ENCODE results near the gene ARFGAP2. TPM values are rescaled to one million over a fixed set of nuclear protein-coding genes. Genes with fewer than 3 reads are reported as not detected.

ARFGAP2 gene
- polyA plus RNA-seq, 3 donors from 2014 or later = 103 to 137 (median 121) TPM

GRCh38 chr11:47157805-47158204 is 18.9 kb downstream of the ARFGAP2 start:
- H3K27me3 Mint-ChIP-seq (ENCODE audit: low read depth in 3 of 3) = peaks cover 0 to 6% (median 0%) of the 10 kb centered on the region in 3 donors
- peak overlapping the region in 1 of 6 donors; percentile 19 for H3K27ac Mint-ChIP-seq
- H3K9me3 Mint-ChIP-seq = no peaks in the 10 kb centered on the region
- DNase-seq = no peak
- peaks cover 0 to 4% (median 0%) of the 10 kb centered on the region in 3 donors for H3K36me3 Mint-ChIP-seq
- H3K4me1 Mint-ChIP-seq = peaks cover 27 to 32% of the 10 kb centered on the region in 2 donors
- H3K4me3 Mint-ChIP-seq = no peak overlapping the region

GRCh38 chr11:47156951-47157350 is 19.7 kb downstream of the ARFGAP2 start:
- Mint-ChIP-seq H3K27ac (no peak overlapping the region), H3K36me3 (peaks cover 0 to 4% (median 0%) of the 10 kb centered on the region in 3 donors), H3K9me3 (no peaks in the 10 kb centered on the region), H3K4me1 (peaks cover 27 to 32% of the 10 kb centered on the region in 2 donors), H3K4me3 (no peak overlapping the region), H3K27me3 (ENCODE audit: low read depth in 3 of 3) (peaks cover 0 to 5% (median 0%) of the 10 kb centered on the region in 3 donors)
- DNase-seq = no peak

- no peaks in the 10 kb centered on the region for H3K9me3 Mint-ChIP-seq
- H3K27ac Mint-ChIP-seq = no peak overlapping the region
- peaks cover 0 to 4% (median 0%) of the 10 kb centered on the region in 3 donors for H3K36me3 Mint-ChIP-seq
- DNase-seq = no peak
- peaks cover 27 to 31% of the 10 kb centered on the region in 2 donors for H3K4me1 Mint-ChIP-seq
- H3K4me3 Mint-ChIP-seq = no peak overlapping the region
- peaks cover 0 to 2% (median 0%) of the 10 kb centered on the region in 3 donors for H3K27me3 Mint-ChIP-seq (ENCODE audit: low read depth in 3 of 3)
Observed at GRCh38 chr11:47156333-47156732, 20.3 kb downstream of the ARFGAP2 start.

- Mint-ChIP-seq H3K36me3 (peaks cover 0 to 4% (median 0%) of the 10 kb centered on the region in 3 donors), H3K9me3 (no peaks in the 10 kb centered on the region), H3K4me1 (peaks cover 27 to 29% of the 10 kb centered on the region in 2 donors), H3K27ac (peak overlapping the region in 3 of 6 donors; percentile 76 to 82 (median 77)), H3K4me3 (peak overlapping the region in 2 of 5 donors; percentile 68 to 79), H3K27me3 (ENCODE audit: low read depth in 3 of 3) (peaks cover 0 to 2% (median 0%) of the 10 kb centered on the region in 3 donors)
- DNase-seq = no peak
Observed at GRCh38 chr11:47155879-47156278, 20.8 kb downstream of the ARFGAP2 start.

GRCh38 chr11:47154616-47155570 is 21.8 kb downstream of the ARFGAP2 start:
- H3K27ac Mint-ChIP-seq = peak overlapping the region; percentile 76 to 94 (median 78)
- peaks cover 0 to 2% (median 0%) of the 10 kb centered on the region in 3 donors for H3K27me3 Mint-ChIP-seq (ENCODE audit: low read depth in 3 of 3)
- peak overlapping the region; percentile 64 to 81 (median 76) for H3K4me3 Mint-ChIP-seq
- peak; percentile 29 to 43 (median 42) for DNase-seq
- H3K9me3 Mint-ChIP-seq = no peaks in the 10 kb centered on the region
- H3K4me1 Mint-ChIP-seq = peaks cover 27 to 28% of the 10 kb centered on the region in 2 donors
- H3K36me3 Mint-ChIP-seq = peaks cover 0 to 4% (median 0%) of the 10 kb centered on the region in 3 donors

GRCh38 chr11:47152953-47153950 is 23.4 kb downstream of the ARFGAP2 start:
- Mint-ChIP-seq H3K9me3 (no peaks in the 10 kb centered on the region), H3K4me3 (peak overlapping the region in 2 of 5 donors; percentile 36 to 39), H3K4me1 (peaks cover 27 to 28% of the 10 kb centered on the region in 2 donors), H3K27ac (peak overlapping the region in 4 of 6 donors; percentile 5 to 79 (median 46)), H3K27me3 (ENCODE audit: low read depth in 3 of 3) (peaks cover 0 to 2% (median 0%) of the 10 kb centered on the region in 3 donors), H3K36me3 (peaks cover 0 to 4% (median 3%) of the 10 kb centered on the region in 3 donors)
- DNase-seq = peak in 2 of 3 donors; percentile 29 to 33

GRCh38 chr11:47152126-47152952 is 24.3 kb downstream of the ARFGAP2 start:
- DNase-seq = no peak
- no peak overlapping the region for H3K4me3 Mint-ChIP-seq
- H3K27me3 Mint-ChIP-seq (ENCODE audit: low read depth in 3 of 3) = peaks cover 0 to 2% (median 0%) of the 10 kb centered on the region in 3 donors
- H3K36me3 Mint-ChIP-seq = peaks cover 0 to 4% (median 0%) of the 10 kb centered on the region in 3 donors
- no peak overlapping the region for H3K27ac Mint-ChIP-seq
- no peaks in the 10 kb centered on the region for H3K9me3 Mint-ChIP-seq
- H3K4me1 Mint-ChIP-seq = peaks cover 27 to 28% of the 10 kb centered on the region in 2 donors

- peaks cover 14 to 15% of the 10 kb centered on the region in 2 donors for H3K4me1 Mint-ChIP-seq
- H3K9me3 Mint-ChIP-seq = no peaks in the 10 kb centered on the region
- no peak for DNase-seq
- peaks cover 0 to 2% (median 0%) of the 10 kb centered on the region in 3 donors for H3K27me3 Mint-ChIP-seq (ENCODE audit: low read depth in 3 of 3)
- no peak overlapping the region for H3K27ac Mint-ChIP-seq
- H3K4me3 Mint-ChIP-seq = no peak overlapping the region
- H3K36me3 Mint-ChIP-seq = peaks cover 0 to 4% (median 0%) of the 10 kb centered on the region in 3 donors
Observed at GRCh38 chr11:47149782-47150181, 26.9 kb downstream of the ARFGAP2 start.

GRCh38 chr11:47148903-47149531 is 27.7 kb downstream of the ARFGAP2 start:
- Mint-ChIP-seq H3K9me3 (no peaks in the 10 kb centered on the region), H3K4me1 (peaks cover 8% of the 10 kb centered on the region in 2 donors), H3K27ac (no peak overlapping the region), H3K36me3 (peaks cover 0 to 4% (median 0%) of the 10 kb centered on the region in 3 donors), H3K27me3 (ENCODE audit: low read depth in 3 of 3) (peaks cover 0 to 2% (median 0%) of the 10 kb centered on the region in 3 donors), H3K4me3 (no peak overlapping the region)
- DNase-seq = no peak

- peaks cover 3 to 4% of the 10 kb centered on the region in 2 donors for H3K4me1 Mint-ChIP-seq
- no peak overlapping the region for H3K4me3 Mint-ChIP-seq
- DNase-seq = no peak
- no peak overlapping the region for H3K27ac Mint-ChIP-seq
- no peaks in the 10 kb centered on the region for H3K9me3 Mint-ChIP-seq
- H3K27me3 Mint-ChIP-seq (ENCODE audit: low read depth in 3 of 3) = peaks cover 0 to 2% (median 0%) of the 10 kb centered on the region in 3 donors
- H3K36me3 Mint-ChIP-seq = peaks cover 0 to 4% (median 0%) of the 10 kb centered on the region in 3 donors
Observed at GRCh38 chr11:47148270-47148669, 28.4 kb downstream of the ARFGAP2 start.

GRCh38 chr11:47147681-47148080 is 29.0 kb downstream of the ARFGAP2 start:
- Mint-ChIP-seq H3K9me3 (no peaks in the 10 kb centered on the region), H3K4me1 (no peaks in the 10 kb centered on the region), H3K36me3 (peaks cover 0 to 4% (median 0%) of the 10 kb centered on the region in 3 donors), H3K27me3 (ENCODE audit: low read depth in 3 of 3) (peaks cover 0 to 2% (median 0%) of the 10 kb centered on the region in 3 donors), H3K4me3 (no peak overlapping the region), H3K27ac (no peak overlapping the region)
- DNase-seq = no peak

GRCh38 chr11:47147250-47147649 is 29.4 kb downstream of the ARFGAP2 start:
- H3K4me3 Mint-ChIP-seq = no peak overlapping the region
- H3K4me1 Mint-ChIP-seq = no peaks in the 10 kb centered on the region
- peaks cover 0 to 4% (median 0%) of the 10 kb centered on the region in 3 donors for H3K36me3 Mint-ChIP-seq
- H3K27ac Mint-ChIP-seq = no peak overlapping the region
- peaks cover 0 to 2% (median 0%) of the 10 kb centered on the region in 3 donors for H3K27me3 Mint-ChIP-seq (ENCODE audit: low read depth in 3 of 3)
- no peak for DNase-seq
- no peaks in the 10 kb centered on the region for H3K9me3 Mint-ChIP-seq

Measured in immature natural killer cell (primary cell).